Ishikawa (cell line): ENCODE results near the gene KCNG3.

Experiments used
- CEBPB ChIP-seq: IDR thresholded peaks from 2 replicates; pipeline ENCODE4 v1.6.1; 2012
- USF1 ChIP-seq: IDR thresholded peaks from 2 replicates; pipeline ENCODE4 v1.6.1; 2012

- TF ChIP-seq USF1 (no peak), CEBPB (no peak)
These were observed 30.2 kb downstream of the KCNG3 start for GRCh38 chr2:42463570-42463969.
